Posterior cingulate gyrus (tissue), 11 donors: ENCODE data around the gene OLFML1.

Experiments
- DNase-seq, 10 donors: peaks; one replicate each; pipeline versions ENCODE4 v3.0.0 to v3.0.0-alpha.2; 2020 to 2021; ENCODE audit warnings: mixed read lengths in 3 of 10
- intact Hi-C: fragments of 100-400 bp; cut with DNase I; formaldehyde crosslinking; loops from one replicate; pipeline ENCODE4 v1.15.1; 2023

OLFML1 gene

DNA sequence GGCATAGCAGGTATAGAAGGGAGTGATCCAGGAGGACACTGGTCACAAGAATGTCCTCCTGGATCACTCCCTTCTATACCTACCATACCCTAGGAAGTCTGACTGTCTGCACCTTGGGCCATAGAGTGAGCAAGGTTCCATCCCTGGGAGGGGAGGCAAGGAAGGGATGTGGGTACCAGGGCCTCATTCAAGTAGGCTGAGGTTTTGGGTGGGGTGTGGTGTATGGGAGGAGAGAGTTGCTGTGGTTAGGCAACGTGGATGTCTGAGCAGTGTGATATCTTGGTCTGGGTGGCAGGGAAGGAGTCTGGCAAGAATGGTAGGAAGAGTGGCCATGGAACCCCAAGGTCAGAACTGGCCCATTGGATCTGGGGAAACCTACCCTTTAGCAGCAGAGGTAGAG is 41.7 kb downstream of the OLFML1 start:
- intact Hi-C loops = no loop called here
- no peak for DNase-seq

DNA sequence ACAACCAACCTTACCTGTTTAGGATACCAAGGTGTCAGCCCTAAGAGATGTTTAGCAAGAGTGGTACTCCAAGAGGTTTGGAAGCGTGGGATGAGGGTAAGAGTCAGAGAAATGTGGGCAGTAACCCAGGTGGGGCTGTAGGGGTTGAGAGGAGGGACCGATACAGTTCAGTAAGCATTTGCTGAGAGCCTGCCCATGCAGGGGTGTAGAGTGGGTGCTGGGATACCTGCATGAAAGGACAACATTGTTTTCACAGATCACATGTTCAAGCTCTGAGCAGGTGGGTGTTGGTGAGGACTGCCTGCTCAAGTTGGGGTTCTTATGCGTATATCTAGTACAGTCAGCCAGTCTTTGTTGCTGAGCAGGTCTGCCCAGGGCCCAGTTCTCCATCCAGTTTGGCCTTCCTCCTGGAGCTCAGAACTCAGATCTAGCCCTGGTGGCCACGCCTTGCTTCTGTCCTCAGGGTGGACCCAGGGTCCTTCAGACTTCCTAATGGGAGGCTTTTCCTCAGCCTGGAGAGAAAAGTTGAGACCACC is 43.3 kb downstream of the OLFML1 start:
- DNase-seq = no peak
- intact Hi-C loops = no loop called here

DNA sequence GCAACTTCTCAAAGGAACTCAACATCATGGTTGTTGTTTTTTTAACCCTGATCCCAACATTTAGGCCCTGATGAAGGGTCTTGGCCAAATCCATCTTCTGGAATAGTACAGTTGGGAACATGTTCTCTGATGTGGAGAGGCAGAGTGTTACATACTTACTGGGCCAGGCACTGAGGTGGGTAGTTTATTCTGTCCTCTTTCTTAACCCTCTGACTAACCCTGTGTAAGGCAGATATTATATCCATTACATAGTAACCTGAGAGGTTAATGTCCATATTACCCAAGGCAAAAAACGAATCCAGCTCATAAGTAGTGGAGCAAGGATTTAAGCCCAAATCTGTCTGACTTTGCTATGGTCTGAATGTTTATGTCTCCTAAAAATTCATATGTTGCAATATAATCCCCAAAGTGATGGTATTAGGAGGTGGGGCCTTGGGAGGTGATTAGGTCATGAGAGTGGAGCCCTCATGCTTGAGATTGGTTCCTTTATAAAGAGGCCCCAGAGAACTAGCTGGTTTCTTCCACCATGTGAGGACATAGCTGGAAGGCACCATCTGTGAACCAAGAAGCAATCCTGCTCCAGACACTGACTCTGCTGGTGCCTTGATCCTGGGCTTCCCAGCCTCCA is 44.8 kb downstream of the OLFML1 start:
- intact Hi-C loops = no loop called here
- DNase-seq = no peak

DNA sequence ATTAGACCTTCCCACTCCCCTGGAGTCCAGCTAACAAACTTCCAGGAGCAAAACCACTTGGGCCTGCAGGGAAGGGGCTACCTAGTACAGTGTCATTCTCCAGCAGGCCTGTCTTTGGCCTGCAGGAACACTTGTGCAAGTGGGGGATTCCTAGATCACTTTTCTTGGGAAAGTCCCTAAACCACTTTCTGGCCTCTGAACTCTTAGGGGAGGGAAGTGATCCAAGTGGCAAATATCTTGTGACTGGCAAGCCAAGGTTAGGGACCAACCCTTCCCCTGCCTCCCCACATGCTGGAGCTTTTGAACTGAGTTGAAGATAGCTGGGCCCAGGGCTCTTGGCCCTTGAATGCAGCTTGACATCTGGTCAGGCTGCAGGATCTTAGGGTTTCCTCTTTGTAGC is 45.7 kb downstream of the OLFML1 start:
- no peak for DNase-seq
- intact Hi-C loops = no loop called here

DNA sequence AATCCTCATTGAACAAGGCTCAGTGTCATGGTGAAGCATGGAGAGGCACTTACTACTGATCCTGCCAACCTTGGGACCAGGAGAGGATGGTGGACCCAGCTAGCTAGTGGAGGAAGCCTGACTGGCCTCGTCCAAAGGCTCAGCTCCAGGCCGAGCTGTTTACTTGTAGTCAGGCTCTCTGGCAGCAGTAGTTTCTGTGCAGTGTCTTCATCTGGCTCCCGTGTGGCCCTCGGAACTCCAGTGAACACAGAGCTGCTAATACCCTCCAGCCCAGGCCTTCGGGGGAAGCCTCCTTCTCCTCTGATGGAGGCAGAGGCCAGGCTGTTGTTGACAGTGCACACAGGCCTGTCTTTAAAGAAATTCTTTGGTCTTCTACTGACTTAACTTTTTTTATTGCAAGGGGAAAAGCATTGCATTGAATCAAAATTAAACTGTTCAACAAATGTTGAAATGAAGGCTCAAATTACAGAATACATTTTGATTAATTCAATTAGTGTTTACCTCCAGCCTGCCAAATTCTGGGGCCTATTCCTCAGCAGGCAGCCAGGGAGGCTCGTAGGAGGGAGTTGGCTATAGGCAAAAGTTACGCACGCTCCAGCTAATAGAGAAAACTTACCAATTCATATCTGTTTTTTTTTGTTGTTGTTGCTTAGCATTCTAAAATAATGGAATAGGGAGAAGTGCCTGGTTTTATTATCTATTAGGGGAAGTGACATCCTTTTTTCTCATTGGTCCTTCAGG is 47.3 kb downstream of the OLFML1 start:
- no peak for DNase-seq
- intact Hi-C loops = no loop called here

DNA sequence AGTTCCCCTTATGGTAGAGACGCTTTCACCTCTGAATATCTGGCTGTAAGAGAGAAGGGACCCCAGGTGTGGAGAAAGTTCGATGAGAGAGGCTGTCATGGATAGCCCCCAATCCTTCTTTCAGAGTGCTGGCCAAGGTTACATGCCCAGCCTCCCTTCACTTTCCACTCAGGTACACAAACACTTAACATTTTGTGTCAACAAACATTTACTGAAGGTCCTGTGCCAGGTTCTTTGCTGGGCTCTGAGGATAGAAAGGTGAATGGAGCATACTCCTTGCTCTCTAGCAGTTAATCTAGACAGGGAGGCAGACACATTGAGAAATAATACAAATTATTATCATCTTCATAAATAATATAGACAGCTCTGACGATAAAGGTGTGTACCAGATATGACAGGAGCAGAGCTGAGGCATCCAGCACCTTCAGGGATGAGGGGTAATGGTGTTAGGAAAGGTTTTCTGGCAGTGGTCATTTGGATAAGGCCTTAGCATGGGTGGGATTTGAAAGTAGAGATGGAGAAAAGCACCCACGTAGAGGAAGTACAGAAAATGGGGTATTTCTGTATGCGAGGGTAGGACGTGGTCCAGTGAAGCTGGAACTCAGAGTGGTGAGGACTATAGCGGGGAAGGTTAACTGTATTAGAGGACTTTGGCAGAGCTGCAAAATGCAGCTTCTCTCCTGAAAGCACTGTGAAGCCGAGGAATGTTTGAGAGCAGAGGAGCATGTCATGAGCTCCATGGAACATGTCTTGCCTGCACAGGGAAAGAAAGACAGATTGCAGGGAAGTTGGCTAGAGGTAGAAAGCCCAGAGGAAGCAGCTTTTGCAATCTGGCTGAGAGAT is 48.1 kb downstream of the OLFML1 start:
- intact Hi-C loops = no loop called here
- DNase-seq = no peak

DNA sequence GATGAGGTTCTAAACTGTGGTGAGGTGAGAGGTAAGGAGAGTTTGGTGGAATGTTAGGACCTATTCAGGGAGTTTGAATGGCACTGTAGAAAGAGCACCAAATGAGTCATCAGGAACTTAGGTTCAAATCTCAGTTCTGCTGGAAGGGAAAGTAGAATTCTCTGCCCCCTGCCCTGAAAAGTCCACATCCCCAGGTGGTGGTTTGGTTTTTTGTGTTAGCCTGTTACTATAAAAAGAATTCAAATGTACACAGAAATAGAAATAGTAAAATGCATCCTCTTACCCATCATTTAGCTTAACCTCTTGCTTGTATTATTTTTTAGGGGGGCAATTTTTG is 48.7 kb downstream of the OLFML1 start:
- no peak for DNase-seq
- intact Hi-C loops = no loop called here

DNA sequence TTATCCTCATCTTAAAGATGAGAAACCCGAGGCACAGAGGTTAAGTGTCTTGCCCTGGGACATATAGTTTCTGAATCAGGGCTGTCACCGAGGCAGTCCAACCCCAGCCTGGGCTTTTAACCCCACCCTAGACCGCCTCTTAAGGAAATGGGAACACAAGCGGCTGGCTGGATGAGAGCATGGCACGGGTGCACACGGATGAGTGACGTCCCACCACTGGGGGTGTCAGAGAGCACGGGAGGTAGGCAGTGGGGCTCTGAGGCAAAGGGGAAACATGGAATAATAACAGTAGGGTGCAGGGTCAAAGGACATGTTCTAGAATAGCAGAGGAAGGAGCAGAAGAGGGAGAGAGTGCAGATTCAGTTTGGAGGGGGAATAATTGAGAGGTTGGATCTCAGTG is 50.8 kb downstream of the OLFML1 start:
- intact Hi-C loops = no loop called here
- DNase-seq = no peak

DNA sequence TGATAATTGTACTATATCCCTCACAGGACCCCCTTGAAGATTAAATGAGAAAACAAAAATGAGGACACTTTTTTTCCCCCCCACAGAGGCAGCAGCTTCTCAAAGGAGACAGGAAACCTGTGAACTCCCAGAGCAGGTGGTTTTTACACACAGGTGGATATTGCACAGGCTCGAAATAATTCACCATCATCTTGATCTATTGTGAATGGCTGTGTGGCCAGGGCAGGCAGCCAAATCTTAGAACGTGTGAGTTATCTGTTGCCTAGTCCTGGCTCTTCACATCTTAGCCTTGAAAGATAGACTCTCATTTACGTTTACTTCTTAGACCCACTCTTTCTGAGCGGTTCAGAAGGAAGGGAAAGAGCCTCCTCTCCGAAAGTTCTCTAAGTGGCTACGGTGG is 52.0 kb downstream of the OLFML1 start:
- intact Hi-C loops = no loop called here
- no peak for DNase-seq

DNA sequence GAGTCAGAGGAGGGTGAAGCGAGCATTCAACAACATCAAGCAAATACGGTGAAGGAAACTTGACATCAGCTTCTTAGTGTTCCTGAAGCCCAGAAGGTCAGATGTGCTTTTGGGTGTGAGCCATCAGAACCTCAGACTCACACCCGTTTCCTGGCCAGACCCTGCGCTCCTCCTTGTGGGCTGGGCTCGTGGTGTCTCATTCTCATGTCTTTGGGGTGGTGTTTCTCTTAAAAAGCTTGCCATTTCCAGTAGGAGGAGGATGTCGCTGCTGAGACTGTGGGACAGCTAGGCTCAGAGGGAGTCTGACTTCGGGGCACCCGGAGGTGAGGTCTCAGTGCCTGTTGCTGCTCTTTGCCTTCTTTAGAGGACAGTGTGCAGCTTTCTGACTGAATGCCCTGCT is 52.7 kb downstream of the OLFML1 start:
- DNase-seq = no peak

DNA sequence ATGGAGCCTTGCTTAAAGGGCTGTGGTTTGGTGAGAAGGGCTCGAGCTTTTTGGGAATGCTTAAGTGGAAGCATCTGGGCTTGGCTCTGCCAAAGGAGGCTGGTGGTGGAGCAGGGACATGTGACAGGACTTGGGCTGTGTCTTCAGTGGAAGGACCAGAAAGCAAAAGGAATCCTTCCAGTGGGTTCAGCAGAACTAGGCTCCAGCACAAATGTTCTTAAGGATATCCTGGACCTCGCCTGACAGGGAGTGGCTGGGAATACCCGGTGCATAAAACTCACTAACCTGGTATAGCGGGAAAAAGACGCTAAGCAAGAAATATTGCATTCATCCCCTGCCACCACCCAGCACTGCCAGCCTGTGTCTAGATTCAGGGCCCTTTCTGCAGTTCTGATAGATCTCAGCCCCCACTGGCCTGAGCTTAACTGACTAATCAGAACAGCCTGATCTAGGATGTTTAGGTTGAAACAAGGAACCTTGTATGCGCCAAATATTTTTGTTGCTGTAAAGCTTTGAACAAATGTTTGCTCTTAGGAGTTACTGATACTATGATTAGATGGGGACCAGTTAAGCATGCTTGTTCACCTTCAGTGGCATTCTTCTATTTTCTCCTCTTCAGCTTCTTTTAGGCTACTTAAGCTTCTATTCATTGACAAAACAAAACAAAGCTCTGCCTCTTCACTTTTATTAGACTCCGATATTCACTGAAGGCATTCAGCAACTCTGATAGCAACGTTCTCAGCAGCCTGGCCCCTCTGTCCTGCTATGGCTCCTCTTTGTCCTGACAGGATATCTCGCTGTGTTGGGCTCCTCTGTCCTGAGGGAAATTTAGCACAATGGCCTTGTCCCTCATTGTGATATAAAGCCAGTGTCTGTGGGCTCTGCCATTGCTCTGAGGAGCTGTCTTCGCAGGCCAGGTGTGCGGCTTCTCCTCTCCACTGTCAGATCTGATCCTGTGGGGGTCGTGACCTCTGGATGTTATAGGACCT is 53.5 kb downstream of the OLFML1 start:
- intact Hi-C loops = no loop called here
- no peak for DNase-seq

More for the DNA sequence above, 52.7 kb downstream of the OLFML1 start:
- intact Hi-C loops = no loop called here

DNA sequence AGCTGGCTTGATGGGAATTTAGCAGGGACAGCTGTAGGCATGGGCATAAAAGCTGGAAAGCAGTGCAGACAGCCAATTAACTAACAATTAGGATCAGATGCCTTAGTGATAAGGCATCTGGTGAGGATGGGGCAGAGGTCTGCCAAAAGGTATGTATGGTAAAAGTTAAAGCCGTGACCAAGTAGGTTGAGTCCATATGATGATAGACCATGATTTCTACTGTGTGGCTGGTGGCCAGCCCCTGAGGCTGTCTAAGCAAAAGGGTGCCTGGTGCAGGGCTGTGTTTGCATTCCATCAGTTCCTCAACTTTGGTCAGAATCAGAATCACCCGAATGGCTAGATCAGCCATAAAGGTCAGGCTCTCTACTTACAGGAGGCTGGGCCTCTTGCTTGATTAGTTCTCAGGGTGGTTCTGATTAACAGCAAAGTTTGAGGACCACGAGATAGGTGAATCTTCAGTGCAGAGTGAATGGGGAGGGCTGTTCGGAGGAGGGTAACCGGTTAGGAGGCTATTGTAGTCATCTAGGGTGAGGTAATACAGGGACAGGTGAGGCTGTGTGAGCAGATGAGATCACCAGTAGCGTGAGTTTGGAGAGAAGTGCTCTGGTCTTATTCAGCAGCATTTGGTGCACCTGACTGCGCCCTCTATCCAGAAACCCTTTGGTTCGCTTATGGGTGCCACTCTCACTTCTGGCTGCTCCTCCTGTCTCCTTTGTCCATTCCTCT is 55.7 kb downstream of the OLFML1 start:
- no peak for DNase-seq
- intact Hi-C loops = no loop called here

DNA sequence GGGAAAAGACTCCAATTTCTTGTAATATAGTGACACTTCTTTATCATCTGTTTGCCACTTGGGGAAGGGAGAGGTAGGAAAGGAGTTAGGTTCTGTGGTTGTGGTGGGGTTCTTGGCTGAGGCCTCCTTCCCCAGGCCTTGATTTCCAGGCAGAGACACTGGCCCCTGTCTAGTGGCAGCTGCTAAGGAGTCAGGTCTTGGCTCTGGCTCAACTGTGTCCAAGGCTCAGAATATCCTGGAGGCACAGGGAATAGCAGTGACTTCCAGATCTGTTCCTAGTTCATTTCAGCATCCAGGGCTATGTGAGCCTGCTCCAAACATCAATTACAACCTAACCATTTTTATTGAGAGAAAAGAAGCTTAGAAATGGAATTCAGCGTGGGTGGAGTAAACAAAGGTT is 58.0 kb downstream of the OLFML1 start:
- DNase-seq = no peak
- intact Hi-C loops = no loop called here

DNA sequence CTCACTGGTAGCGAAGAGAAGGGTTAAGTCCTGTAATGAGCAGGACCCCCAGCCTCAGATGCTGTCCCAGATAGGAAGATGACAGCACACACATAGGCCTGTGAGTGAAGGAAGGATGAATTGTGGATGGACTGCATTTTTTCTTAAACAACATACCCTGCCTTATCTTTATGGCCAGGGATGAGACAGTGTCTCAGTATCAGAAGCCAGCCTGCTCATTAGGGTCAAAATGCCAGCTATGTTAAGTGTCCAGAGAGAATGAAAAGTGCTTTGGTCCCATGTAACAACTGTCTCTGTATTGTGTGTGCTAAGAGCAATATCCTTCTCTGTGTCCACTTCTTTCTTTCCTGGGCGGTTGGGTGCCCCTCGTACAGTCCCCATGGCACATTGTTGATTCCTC is 58.7 kb downstream of the OLFML1 start:
- intact Hi-C loops = no loop called here

DNA sequence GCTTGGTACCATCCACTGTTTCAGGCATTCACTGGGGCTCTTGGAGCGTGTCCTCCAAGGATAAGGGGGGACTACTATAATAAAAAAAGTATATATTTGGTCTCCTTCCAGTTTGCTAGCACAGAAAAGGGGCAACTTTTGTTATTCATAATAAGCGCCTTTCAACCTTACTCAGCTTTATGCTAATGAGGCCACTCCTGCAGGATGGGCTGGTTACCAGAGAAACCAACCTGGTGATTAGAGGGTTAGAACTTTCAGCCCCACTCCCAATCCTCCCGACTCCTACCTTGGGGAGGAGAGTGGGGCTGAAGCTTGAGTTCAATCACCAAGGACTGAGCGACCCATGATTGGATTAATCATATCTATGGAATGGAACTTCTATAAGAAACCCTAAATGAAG is 60.3 kb downstream of the OLFML1 start:
- no peak for DNase-seq
- intact Hi-C loops = no loop called here

More for the DNA sequence above, 58.7 kb downstream of the OLFML1 start:
- DNase-seq = no peak

DNA sequence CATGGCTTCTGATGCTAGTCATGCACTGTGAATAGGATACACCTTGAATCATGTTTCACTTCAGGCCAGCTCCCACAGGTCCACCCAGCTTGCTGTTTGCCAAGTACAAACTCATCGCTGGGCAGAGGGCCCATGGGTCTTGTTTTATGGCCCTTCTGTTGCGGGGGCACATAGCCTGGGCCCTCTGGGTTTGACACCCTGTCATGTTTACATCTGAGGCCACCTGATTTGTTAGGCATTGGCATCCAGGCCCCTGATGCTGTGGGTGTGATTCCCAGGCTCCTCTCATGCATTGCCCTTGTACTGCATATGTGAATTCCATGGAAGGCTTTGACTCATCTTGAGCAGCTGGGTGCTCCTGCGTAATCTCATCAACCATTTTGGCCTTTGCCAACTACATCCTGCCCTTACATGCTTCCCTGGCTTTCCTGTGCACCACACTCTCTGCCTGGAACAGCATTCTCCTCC is 61.1 kb downstream of the OLFML1 start:
- no peak for DNase-seq
- intact Hi-C loops = no loop called here

DNA sequence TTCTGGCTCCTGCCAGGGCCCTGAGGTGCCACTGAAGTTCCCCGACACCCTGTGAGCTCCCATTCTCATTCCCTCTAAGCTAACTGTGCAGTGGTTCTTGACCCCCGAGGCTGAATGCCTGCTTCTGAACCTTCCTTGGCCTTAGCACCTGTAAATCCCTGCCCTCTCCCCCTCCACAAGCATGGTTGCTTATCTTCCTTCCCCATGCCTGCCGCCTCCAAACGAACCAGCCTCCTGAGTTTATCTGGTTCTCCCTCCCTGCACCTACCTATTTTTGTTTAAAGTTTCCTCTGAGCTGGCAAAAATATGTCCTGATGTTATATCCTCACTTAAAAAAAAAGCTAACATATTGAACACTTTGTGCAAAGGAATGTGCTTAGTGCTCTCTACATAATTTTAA is 62.4 kb downstream of the OLFML1 start:
- intact Hi-C loops = no loop called here
- no peak for DNase-seq

DNA sequence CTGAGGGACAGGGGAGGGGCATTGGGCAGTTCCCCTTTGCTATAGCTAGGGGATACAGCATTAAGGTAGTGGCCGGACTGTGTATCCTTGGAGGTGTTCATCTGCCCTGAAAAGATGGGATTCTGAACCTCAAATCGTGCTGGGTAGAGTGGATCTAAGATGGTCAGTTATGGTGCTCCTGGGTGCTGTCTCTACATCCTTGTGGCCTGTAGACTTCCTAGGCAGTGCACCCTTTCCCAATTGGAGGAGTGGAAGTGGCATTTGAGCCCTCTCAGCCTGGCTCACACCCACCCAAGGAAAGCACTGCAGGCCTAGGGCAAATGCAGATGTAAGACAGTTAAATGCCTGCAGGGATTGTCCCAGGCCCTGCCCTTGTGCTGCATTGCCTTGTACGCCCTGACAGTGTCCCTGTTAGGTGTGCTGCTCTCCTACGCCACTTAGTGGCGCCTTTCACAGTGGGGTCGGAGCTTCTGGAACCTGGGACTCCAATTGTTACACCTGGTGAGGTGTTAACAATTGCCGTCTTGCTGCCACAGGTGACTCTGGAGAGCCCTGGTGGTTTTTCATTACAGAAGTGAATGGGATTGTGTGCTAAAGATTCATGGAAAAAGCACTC is 63.5 kb downstream of the OLFML1 start:
- no peak for DNase-seq
- intact Hi-C loops = no loop called here

DNA sequence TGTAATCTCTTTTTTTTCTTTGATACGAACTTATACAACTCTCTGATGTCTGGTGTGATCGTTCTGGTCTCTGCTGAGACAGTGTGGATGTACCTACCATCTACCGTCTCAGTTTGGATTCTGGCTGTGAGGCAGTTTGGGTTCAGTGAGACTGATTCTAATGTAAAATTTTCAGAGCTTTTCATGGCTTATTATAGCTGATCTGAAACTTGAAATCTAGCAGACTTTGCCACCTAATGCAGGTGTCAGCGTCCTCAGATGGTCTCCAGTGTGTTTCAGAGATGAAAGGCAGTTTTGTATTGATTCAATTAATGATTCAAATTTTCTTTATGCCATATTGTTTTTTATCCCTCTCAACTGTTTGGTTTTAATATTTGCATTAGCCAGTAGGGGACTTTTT is 64.4 kb downstream of the OLFML1 start:
- intact Hi-C loops = no loop called here

More for the DNA sequence above, 64.4 kb downstream of the OLFML1 start:
- DNase-seq = no peak
